ENCODE data around the gene PPAT. TPM values are rescaled to one million over a fixed set of nuclear protein-coding genes. Genes with fewer than 3 reads are reported as not detected.
A peak's percentile ranks its signal among the peaks of the same experiment; 100 is the strongest.
"Not testable (repeated sequence)": the region's sequence is repeated elsewhere in the genome, so short reads cannot be mapped to it uniquely, and the experiment has no call there.

The PPAT gene
- polyA plus RNA-seq, result 10.3 TPM

DNA sequence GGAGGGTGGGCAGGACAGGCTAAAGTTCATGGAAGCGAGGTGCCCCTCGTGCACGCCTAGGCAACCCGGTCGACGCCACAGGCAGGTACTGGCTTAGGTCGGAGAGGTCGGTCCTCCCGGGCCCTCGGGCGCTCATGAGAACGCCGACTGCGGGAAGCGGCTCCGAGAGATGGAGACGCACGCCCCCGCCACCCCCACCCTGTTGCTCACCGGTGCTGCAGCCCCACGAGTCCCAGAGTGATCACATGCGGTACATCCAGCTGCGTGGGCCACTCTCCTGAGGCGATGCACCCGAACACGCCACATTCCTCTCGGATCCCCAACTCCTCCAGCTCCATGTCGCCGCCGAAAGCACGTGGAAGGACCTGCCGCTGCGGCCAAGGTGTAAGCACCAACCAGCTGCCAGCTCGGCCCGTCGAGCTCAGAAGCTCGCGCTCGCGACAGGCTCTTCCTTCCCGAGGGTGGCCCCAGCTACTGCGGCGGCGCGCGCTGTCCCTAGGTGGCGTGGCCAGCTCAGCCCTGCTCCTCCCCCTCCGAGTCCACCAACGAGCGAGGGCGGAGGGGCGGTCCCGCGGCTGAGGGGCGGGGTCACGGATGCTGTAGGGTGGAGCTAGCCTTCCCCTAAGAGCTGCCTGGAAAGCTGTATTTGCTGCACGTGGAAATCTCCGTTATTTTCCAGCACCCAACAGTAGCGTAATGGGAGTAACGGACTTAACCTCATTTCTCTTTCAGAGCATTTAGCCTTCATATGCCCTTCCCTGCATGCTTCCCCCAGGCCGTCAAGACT, at the start of gene PPAT:
Gene PPAT (minus strand): TSS at position 476 of the 787 bp plus-strand sequence. CDS start 138 bp downstream, at position 338.
- no peaks in the 10 kb centered on the region for H3K36me3 Mint-ChIP-seq

DNA sequence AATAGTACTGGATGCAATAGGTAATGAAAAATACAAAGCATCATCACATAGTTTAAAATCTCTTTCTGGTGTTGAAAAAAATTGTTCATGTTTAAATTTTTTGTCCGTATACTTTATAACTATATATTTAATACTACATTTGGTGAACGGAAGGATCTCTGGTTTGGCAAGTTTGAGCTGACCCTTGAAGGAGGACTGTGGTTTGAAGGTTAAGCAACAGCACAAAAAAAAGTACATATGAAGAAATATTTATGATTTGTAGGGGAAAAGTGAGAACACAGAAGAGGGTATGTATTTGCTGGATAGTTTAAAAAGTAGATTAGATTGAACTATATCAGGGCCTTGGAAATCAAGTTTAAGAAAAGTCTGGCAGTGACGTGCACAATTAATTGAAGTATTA, 45.3 kb upstream of the PPAT start:
- Mint-ChIP-seq H3K4me3 (no peak overlapping the region), H3K9me3 (no peaks in the 10 kb centered on the region), H3K27me3 (no peaks in the 10 kb centered on the region), H3K36me3 (peaks cover 3% of the 10 kb centered on the region), H3K4me1 (peaks cover 3 to 8% (median 3%) of the 10 kb centered on the region in 3 donors), H3K27ac (no peak overlapping the region)

More for the DNA sequence above, at the start of gene PPAT:
- Mint-ChIP-seq H3K4me1 (peaks cover 20 to 34% (median 25%) of the 10 kb centered on the region in 3 donors), H3K4me3 (peak within 1 kb of the TSS; percentile 81 to 100 (median 93)), H3K27me3 (no peaks in the 10 kb centered on the region), H3K27ac (peak within 1 kb of the TSS; percentile 25 to 99 (median 71)), H3K9me3 (no peaks in the 10 kb centered on the region)

GRCh38 chr4:56477192-56477702, 41.8 kb upstream of the PPAT start:
- Mint-ChIP-seq H3K4me1 (peaks cover 5 to 10% (median 5%) of the 10 kb centered on the region in 3 donors), H3K9me3 (no peaks in the 10 kb centered on the region), H3K27me3 (no peaks in the 10 kb centered on the region), H3K36me3 (peaks cover 3% of the 10 kb centered on the region), H3K4me3 (no peak overlapping the region), H3K27ac (no peak overlapping the region)

DNA sequence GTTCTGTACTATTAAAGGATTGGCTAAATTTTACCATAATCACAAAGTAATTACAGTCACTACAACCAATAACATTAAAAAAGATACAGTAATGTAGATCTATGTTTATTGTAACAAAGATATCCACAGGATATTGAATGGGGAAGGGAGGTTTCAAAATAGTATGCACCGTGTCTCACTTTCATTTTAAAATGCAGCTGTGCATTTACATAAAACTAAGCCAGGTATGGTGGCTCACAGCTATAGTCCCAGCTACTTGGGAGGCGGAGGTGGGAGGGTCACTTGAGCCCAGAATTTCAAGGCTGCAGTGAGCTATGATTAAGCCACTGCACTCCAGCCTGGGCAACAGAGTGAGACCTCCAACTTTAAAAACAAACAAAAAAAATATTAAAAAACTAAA, 40.5 kb upstream of the PPAT start:
- Mint-ChIP-seq H3K36me3 (peaks cover 2% of the 10 kb centered on the region), H3K9me3 (no peaks in the 10 kb centered on the region), H3K27ac (peak overlapping the region; percentile 18 to 67 (median 50)), H3K4me3 (peak overlapping the region in 2 of 4 donors; percentile 17 to 39), H3K4me1 (peaks cover 5 to 16% (median 7%) of the 10 kb centered on the region in 3 donors), H3K27me3 (no peaks in the 10 kb centered on the region)

DNA sequence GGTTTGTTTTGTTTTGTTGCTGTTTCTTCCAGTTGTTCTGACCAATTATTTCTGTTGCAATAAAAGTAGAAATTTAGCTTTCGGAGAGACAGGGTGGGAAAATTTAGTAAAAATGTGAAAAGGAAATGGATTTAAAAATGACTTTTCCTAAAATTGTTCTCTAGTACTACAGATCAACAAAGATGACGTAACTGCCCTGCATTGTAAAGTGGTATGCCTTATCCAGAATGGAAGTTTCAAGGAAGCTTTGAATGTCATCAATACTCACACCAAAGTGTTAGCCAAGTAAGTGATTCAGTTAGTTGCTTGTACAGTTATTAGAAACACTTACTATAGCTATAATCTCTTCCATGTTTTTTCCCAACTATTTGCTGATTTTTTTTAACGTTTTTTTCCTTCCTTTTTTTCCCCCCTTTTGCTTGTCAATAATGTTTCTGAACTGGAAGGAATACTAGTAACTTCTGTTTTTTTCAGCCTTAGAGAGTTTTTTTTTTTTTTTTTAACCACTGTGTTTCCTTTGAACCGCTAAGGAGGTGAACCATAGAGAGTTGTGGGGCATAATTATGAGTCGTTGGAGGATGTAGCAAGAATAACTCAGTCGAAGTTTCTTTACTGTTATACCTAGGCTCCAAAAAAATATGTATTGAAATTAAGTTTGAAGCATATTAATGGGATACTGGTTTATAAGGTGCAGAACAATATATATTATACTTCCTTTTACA, 34.2 kb upstream of the PPAT start:
- peaks cover 4% of the 10 kb centered on the region for H3K36me3 Mint-ChIP-seq
- no peaks in the 10 kb centered on the region for H3K27me3 Mint-ChIP-seq
- H3K27ac Mint-ChIP-seq, result peak overlapping the region in 2 of 3 donors; percentile 25 to 71
- H3K4me3 Mint-ChIP-seq, result peak overlapping the region; percentile 18 to 98 (median 91)
- H3K4me1 Mint-ChIP-seq, result peaks cover 35 to 50% (median 45%) of the 10 kb centered on the region in 3 donors
- H3K9me3 Mint-ChIP-seq, result no peaks in the 10 kb centered on the region

DNA sequence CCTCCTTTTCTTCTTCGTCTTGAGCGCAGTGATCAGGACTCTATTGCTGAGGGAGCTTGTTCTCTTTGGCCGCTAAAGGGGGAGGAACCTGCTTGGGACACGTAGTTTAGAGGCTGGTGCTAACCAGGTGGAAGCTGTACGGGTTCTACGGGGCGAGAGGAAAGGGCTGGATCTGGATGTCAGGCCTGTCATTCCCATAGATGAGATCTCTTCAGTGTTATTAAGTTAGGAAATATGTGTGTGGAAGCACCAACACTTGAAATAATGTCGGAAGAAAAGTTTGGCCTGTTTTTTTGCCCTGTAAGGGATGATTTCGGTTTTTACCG, 32.6 kb upstream of the PPAT start:
- H3K27ac Mint-ChIP-seq, result peak overlapping the region; percentile 84 to 94 (median 91)
- H3K27me3 Mint-ChIP-seq, result no peaks in the 10 kb centered on the region
- H3K4me3 Mint-ChIP-seq, result peak overlapping the region; percentile 96 to 98 (median 98)
- no peaks in the 10 kb centered on the region for H3K9me3 Mint-ChIP-seq
- peaks cover 40 to 58% (median 53%) of the 10 kb centered on the region in 3 donors for H3K4me1 Mint-ChIP-seq
- peaks cover 4% of the 10 kb centered on the region for H3K36me3 Mint-ChIP-seq

GRCh38 chr4:56467284-56468096, 32.1 kb upstream of the PPAT start, which contains the start of gene SRP72:
SRP72 (plus strand) TSS chr4:56467617; CDS start chr4:56467636, 19 bp downstream.
- H3K27me3 Mint-ChIP-seq, result no peaks in the 10 kb centered on the region
- H3K36me3 Mint-ChIP-seq, result peaks cover 4% of the 10 kb centered on the region
- peaks cover 40 to 58% (median 53%) of the 10 kb centered on the region in 3 donors for H3K4me1 Mint-ChIP-seq
- H3K4me3 Mint-ChIP-seq, result peak within 1 kb of the TSS; percentile 96 to 98 (median 98)
- H3K9me3 Mint-ChIP-seq, result no peaks in the 10 kb centered on the region
- peak within 1 kb of the TSS; percentile 84 to 94 (median 91) for H3K27ac Mint-ChIP-seq

GRCh38 chr4:56466910-56467283, 31.5 kb upstream of the PPAT start:
- H3K4me1 Mint-ChIP-seq, result peaks cover 42 to 60% (median 53%) of the 10 kb centered on the region in 3 donors
- H3K36me3 Mint-ChIP-seq, result peaks cover 6% of the 10 kb centered on the region
- H3K9me3 Mint-ChIP-seq, result no peaks in the 10 kb centered on the region
- H3K27me3 Mint-ChIP-seq, result no peaks in the 10 kb centered on the region
- peak overlapping the region; percentile 84 to 94 (median 91) for H3K27ac Mint-ChIP-seq
- H3K4me3 Mint-ChIP-seq, result peak overlapping the region; percentile 96 to 98 (median 98)

DNA sequence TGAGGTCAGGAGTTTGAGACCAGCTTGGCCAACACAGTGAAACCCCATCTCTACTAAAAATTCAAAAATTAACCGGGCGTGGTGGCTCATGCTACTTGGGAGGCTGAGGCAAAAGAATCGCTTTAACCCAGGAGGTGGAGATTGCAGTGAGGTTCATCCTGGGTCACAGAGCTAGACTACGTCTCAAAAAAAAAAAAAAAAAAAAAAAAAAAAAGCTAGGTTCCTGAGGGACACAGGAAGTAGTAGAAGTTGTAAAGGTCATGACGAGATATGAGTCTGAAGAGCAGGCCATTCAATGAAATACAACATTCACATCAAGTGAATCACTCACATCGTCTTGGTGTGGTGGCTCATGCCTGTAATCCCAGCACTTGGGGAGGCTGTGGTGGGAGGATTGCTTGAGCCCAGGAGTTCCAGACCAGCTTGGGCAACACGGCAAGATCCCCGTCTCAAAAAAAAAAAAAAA, 30.9 kb upstream of the PPAT start:
- peak overlapping the region in 2 of 3 donors; percentile 84 to 94 for H3K27ac Mint-ChIP-seq
- H3K27me3 Mint-ChIP-seq, H3K9me3 Mint-ChIP-seq, H3K36me3 Mint-ChIP-seq: not testable (repeated sequence)
- H3K4me1 Mint-ChIP-seq, result peaks cover 42 to 58% (median 50%) of the 10 kb centered on the region in 3 donors
- peak overlapping the region; percentile 96 to 98 (median 98) for H3K4me3 Mint-ChIP-seq

- peak overlapping the region; percentile 33 to 69 (median 37) for H3K27ac Mint-ChIP-seq
- H3K9me3 Mint-ChIP-seq, result no peaks in the 10 kb centered on the region
- H3K4me3 Mint-ChIP-seq, result peak overlapping the region; percentile 96 to 98 (median 98)
- peaks cover 8% of the 10 kb centered on the region for H3K36me3 Mint-ChIP-seq
- H3K27me3 Mint-ChIP-seq, result no peaks in the 10 kb centered on the region
- peaks cover 42 to 58% (median 50%) of the 10 kb centered on the region in 3 donors for H3K4me1 Mint-ChIP-seq
Observed at GRCh38 chr4:56465599-56466295, 30.3 kb upstream of the PPAT start.

DNA sequence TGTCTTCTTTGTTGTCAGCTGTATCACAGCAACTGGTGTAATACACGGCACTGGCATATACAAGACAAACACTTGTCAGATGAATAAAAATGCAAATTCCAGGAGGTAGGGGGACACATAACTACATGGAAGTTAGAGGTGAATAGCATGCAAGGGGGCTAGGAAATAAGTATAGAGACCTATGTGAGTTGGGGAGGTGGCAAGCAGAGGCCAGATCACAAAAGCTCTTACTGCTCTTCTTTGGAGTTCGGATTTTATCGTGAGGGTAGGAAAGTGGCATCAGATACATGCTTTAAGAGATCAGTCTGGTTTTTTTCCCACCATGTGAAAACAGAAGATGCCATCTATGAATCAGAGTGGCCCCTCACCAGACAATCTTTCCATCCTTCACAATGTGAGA, 29.2 kb upstream of the PPAT start:
- no peaks in the 10 kb centered on the region for H3K27me3 Mint-ChIP-seq
- H3K4me3 Mint-ChIP-seq, result peak overlapping the region in 2 of 4 donors; percentile 57 to 98
- H3K4me1 Mint-ChIP-seq, result peaks cover 37 to 52% (median 45%) of the 10 kb centered on the region in 3 donors
- peaks cover 7% of the 10 kb centered on the region for H3K36me3 Mint-ChIP-seq
- no peaks in the 10 kb centered on the region for H3K9me3 Mint-ChIP-seq
- H3K27ac Mint-ChIP-seq, result no peak overlapping the region

- no peaks in the 10 kb centered on the region for H3K9me3 Mint-ChIP-seq
- peak overlapping the region in 1 of 4 donors; percentile 98 for H3K4me3 Mint-ChIP-seq
- no peaks in the 10 kb centered on the region for H3K27me3 Mint-ChIP-seq
- H3K4me1 Mint-ChIP-seq, result peaks cover 30 to 44% (median 38%) of the 10 kb centered on the region in 3 donors
- no peak overlapping the region for H3K27ac Mint-ChIP-seq
- peaks cover 7% of the 10 kb centered on the region for H3K36me3 Mint-ChIP-seq
Observed at GRCh38 chr4:56463711-56464110, 28.3 kb upstream of the PPAT start.

- no peaks in the 10 kb centered on the region for H3K9me3 Mint-ChIP-seq
- peaks cover 22 to 31% (median 28%) of the 10 kb centered on the region in 3 donors for H3K4me1 Mint-ChIP-seq
- H3K27ac Mint-ChIP-seq, result peak overlapping the region in 1 of 3 donors; percentile 17
- no peak overlapping the region for H3K4me3 Mint-ChIP-seq
- peaks cover 7% of the 10 kb centered on the region for H3K36me3 Mint-ChIP-seq
- H3K27me3 Mint-ChIP-seq, result no peaks in the 10 kb centered on the region
Observed at GRCh38 chr4:56462157-56462556, 26.7 kb upstream of the PPAT start.

GRCh38 chr4:56460085-56460484, 24.7 kb upstream of the PPAT start:
- Mint-ChIP-seq H3K9me3 (no peaks in the 10 kb centered on the region), H3K36me3 (peaks cover 14% of the 10 kb centered on the region), H3K4me1 (peaks cover 10 to 17% (median 11%) of the 10 kb centered on the region in 3 donors), H3K27me3 (no peaks in the 10 kb centered on the region), H3K4me3 (peak overlapping the region in 2 of 4 donors; percentile 12 to 55), H3K27ac (no peak overlapping the region)
